T1000 (cell line): Measurements from ENCODE around the gene RHBDF2.

ENCODE experiments used
- DNase-seq: peaks from one replicate; lab custom pipeline; 2025; ENCODE audit warnings: mixed read lengths; lab: John Stamatoyannopoulos, UW

Gene RHBDF2

DNA sequence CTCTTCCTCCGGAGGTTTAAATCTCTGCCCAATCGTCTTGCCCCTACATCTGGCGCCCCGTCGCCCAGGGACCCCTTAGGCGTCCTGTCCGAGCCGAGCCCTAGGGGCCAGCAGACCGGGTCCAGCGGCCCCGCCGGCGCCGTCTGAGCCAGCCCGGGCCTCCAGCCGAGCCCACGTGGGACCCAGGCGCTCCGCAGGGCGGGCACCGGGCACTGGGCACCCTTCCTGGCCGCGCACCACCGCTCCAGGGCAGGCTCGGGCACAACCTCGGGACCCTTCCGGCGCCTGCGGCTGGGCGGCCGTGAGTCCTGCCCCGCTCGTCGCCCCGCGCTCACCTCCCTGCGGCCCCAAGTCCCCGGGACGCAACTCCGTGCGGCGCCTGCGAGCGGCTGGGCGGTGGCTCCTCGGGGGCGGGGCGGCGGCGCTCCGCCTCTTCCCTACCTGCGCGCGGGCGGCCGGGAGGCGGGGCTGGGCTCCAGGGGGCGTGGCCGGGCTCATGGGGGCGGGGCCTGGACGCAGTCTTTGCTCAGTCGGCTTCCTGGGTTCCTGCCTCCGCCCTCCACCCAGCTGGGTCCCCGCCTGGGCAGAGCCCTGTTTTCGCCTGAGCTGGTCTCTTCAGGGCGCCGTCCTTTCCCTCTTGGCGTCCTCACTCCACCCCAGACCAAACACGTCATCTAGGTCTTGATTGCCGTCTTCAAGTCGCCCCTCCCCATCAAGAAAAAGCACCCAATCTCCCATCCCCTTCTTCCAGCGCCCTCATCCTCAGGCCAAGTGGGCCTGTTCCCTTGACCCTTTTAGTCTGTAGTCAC lies at the start of gene RHBDF2:
TSS of gene RHBDF2 (minus strand) at position 406 of the 809 bp plus-strand sequence. CDS start 19,899 bp downstream, outside the sequence.
- DNase-seq: peak; percentile 23

GRCh38 chr17:76549539-76549938 lies 48.3 kb upstream of the RHBDF2 start:
- DNase-seq: no peak

DNA sequence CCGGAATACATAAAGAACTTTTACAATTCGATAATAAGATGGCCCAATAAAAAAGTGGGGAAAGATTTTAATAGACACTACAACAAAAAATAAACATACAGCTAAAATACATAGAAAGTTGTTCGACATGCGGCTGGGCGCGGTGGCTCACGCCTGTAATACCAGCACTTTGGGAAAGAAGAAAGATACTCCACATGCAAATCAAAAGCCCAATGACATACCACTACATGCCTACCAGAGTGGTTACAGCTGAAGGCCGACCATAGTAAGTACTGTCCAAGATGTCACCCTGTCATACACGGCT lies 47.9 kb upstream of the RHBDF2 start:
- DNase-seq: no peak

- DNase-seq: no peak
These were observed 47.4 kb upstream of the RHBDF2 start for GRCh38 chr17:76548378-76549214.

GRCh38 chr17:76547642-76548202 lies 46.5 kb upstream of the RHBDF2 start:
- DNase-seq: no peak

DNA sequence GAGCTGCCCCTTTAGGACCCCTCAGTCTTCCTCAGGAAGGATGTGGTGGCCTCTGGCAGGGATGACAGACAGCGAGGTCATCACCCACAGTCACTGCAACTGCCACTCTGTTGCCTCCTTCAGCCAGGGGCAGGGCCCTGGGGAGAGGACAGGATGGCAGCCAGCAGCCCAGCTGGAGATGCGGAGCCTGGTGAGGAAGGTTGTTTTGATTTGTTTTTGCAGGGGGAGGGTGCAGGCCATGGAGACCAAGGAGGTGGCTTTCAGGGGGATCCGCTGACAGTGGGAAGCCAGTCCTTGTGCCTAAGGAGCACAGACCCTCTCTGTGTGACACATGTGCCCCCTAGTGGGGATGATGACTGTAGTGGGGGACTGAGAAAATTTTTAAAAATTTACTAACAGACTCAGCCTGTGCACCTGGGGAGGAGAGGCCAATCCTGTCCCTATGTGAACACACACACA lies 46.0 kb upstream of the RHBDF2 start:
- peak; percentile 46 for DNase-seq

DNA sequence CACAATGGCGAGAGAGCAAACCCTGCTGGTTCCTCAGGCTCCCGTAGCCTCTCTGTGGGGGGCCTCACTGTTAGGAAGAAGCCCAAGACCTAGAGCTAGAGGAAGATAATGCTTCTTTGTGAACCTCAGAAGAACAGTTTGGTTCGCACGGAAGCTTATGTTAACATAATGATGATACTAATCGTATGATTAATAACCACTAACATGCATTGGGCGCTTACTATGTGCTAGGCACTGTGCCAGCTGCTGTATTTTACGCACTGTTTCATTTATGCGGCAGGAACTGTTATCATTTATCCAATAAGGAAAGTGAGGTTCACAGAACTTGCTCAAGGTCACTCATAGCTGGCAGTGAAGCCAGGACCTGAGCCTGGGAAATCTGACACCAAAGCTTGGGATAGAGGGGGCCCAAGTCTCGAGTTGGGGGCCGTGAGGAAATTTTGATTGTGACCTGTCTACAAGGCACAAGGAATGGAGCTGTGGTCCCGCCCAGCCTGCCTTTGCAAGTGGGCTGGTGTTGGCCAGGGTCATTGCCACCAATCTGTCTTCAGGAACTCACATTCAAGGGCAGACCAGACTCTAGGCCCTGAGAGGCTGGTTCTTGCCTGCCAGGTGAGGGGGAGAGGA lies 45.4 kb upstream of the RHBDF2 start:
- peak; percentile 63 for DNase-seq

DNA sequence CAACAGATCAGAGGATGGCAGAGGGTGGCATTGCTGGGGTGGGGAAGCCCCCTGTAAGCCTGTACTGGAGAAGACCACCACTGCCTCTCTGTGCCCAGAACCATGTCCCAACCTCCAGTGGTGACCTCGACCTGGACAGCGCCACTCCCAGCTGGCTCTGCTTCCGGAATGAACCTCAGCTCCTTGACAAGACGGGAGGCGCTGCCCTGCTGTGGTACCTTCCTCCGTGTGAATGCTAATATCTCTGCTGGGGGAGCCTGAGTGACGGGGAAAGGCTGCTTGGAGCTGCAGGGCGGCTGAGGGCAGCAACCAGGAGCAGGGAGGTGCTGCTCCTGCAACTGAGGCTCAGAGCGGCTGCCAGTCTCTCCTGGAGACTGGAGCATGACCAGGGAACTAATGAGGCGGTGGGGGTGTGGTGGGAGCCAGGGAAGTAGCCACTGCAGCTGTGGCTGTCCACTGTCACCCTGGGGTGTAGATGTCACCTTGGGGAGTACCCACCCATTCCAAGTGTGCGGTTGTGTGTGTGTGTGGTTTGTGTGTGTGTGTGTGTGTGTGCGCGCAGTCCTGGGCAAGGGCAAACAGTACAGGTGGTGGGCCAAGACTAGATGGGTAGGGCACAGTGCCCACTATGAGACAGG lies 44.8 kb upstream of the RHBDF2 start:
- DNase-seq: no peak

DNA sequence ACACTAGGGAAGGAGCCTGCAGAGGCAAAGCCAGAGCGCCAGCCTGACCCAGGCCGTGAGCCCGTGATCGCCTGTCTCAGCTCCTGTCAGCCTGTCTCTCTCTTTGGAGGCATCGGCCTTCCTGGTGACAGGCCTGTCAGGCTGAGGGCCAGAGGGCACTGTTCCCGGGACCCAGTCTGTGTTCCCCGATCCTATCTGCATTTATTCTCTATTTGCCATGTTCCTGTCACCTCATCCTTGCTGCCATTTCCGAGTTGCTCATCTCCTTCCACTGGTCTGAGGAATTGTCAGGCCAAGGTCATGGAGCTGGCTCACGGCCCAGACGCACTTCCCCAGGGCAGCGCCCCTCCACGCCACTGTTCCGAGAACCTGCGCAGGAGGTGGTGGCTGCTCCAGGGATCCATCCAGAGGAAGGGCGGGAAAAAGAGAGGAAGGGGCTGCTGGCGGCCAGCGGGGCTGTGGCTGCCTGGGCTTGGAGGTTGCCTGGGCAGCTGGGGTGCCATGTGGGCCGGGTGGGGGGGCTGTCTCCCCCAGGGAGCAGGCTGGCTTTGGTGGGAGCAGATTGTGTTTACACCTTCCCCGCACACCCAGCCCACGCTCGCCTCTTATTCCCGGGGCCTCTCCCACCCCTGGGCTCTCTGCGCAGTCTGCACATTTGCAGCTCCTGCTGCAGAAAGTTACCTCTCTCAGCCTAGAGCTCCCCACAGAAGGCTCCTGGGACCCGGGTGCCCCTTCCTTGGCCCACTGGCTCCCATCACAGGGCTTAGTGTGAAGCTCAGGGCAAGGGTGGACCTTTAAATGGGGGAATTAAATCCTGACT lies 43.5 kb upstream of the RHBDF2 start:
- no peak for DNase-seq

DNA sequence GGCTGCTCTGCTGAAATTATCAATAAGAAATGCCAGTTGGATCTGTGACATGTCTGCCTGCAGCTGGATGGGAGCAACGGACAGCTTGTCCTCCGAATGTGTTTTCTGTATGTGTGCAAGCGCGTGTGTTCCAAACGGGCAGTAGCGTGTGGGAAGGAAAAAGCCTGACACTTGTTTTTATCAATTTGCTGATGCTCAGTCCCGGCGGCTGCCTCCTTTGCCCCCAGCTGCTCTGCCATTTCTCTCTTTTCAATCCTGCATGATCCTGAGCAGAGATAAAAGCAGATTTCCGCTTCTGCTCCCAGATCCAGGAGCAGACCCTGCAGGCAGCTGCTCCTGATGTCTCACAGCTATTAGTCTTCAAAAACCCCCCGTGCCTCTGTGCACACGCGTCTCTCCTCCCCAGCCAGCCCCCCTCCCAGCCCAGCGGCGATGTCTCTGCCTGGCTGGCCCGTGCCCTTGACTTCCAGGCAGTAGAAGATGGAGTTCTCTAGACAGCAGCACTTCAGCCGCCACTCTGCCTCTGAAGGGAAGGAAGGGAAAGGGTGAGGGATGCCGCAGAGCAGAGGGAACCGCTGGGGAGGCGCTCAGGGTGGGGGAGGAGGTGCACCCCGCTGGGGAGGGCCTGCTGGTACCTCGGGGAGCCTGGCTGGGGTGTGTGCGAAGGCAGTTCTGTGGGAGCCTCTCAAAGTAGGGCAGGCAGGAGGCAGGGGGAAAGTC lies 42.8 kb upstream of the RHBDF2 start:
- DNase-seq: no peak

DNA sequence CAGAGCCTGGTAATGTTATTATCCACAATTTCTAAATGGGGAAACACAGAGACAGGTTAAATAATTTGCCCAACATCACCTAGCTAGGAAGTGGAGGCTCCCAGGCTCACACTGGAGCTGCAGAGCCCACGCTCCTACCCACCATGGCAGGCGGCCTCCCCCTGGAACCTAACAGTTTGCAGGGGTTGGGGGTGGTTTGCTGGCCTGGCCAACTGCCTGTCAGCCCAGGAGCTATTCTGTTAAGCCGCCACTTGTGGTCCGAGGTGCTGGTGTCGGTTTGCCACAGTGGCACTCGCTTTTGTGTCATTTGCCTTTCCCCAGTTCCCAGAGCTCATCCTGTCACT lies 42.2 kb upstream of the RHBDF2 start:
- no peak for DNase-seq

DNA sequence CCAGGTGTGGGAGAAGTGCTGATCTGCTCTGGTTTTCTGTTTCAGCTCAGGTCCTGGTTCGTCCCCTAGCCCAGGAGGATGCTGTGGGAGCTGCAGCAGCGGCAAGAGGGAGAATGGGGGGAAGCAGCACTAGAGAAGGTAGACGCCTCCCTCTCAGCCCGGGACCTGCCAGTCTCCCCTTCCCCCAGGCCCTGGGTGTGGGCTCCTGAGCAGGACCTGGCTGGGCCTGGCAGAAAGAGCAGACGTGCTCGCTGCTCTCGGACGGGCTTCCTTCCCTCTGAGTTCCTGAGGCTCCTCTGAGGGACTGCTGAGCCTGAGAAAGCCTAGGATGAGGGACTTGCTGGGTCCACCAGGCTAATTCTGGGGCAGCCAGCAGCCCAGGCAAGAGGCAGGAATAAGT lies 41.8 kb upstream of the RHBDF2 start:
- no peak for DNase-seq

- DNase-seq: no peak
These were observed 41.3 kb upstream of the RHBDF2 start for GRCh38 chr17:76542566-76542971.

DNA sequence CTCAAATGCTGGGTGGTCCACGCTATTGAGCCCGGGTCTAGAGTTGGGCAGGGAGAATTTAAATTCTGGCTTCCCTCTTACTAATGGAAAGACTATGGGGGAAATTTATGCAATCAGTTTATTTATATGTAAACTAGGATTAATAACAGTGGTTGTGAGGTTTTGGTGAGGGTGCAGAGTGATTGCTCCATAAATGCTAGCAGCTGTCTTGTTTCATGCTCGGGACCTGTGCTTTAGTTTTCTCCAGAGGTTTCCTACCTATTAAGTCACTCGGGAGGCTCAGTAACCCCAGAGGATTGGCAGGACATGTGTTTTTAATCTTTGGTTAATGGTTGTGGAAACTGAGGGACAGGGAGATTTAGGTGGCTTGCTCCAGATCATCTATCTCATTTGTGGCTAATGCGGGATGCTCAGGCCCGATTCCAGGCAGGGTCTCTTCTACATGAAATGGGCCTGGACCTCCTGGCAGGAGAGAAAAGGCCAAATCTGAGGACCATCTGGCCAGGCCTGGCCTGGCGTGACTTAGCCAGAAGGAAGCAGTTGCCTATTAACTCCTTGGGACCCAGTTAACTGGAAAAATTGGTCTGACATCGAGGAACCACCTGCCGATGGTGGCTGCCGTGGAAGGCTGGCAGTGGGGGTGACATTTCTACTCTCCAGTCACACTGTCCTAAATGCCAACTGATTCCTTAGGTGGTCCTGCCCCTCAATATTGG lies 40.7 kb upstream of the RHBDF2 start:
- DNase-seq: no peak

- DNase-seq: peak; percentile 82
These were observed 39.4 kb upstream of the RHBDF2 start for GRCh38 chr17:76540381-76541300.

- DNase-seq: no peak
These were observed 38.5 kb upstream of the RHBDF2 start, which contains the start of gene PRCD for GRCh38 chr17:76539631-76540271. TSS of gene PRCD (plus strand) at chr17:76540044. CDS start at chr17:76540142, 98 bp downstream.

GRCh38 chr17:76538941-76539570 lies 37.8 kb upstream of the RHBDF2 start:
- no peak for DNase-seq
